ENCODE data around the gene KMT2D. TPM values are rescaled to one million over a fixed set of nuclear protein-coding genes. Genes with fewer than 3 reads are reported as not detected.

The KMT2D gene
- total and polyA plus RNA-seq, 10 of the 15 experiments (the other 5 are each of a cell fraction or from before 2014, with no cell fraction given) = 0.51 to 71.5 (median 10.4) TPM

- TF ChIP-seq CTCF (IDR thresholded peaks at IDR 0.05 in 2 of 3, conservative IDR thresholded peaks at IDR 0.05 in 1 of 3; ENCODE audit: control insufficient read depth in 2 of 3, extremely low read depth in 1 of 3, insufficient read depth in 1 of 3, low read depth in 3 of 3, low read length in 3 of 3) (peak; percentile 57 to 71 (median 68)), PAX5 (IDR thresholded peaks at IDR 0.05; ENCODE audit: borderline replicate concordance, low read depth, low read length) (no peak), IKZF2 (IDR thresholded peaks at IDR 0.05) (peak; percentile 65 to 69), CBX5 (IDR thresholded peaks at IDR 0.05; ENCODE audit: low read depth) (peak; percentile 56; the same call in 1 of the 2 replicates), TCF3 (IDR thresholded peaks at IDR 0.05; ENCODE audit: borderline replicate concordance, insufficient read depth, low read depth, low read length) (0 out of 2 replicates have a peak, but pooled peaks have one; percentile 24), IKZF1 (conservative IDR thresholded peaks at IDR 0.05) (peak; percentile 85), SMAD1 (IDR thresholded peaks at IDR 0.05; ENCODE audit: low read depth, partially characterized antibody) (peak; percentile 49), POLR2A (IDR thresholded peaks at IDR 0.05; ENCODE audit: low read depth, low read length) (peak; percentile 90), MXI1 (IDR thresholded peaks at IDR 0.05; ENCODE audit: low read depth, low read length) (peak; percentile 71), HCFC1 (IDR thresholded peaks at IDR 0.05; ENCODE audit: low read length) (peak; percentile 52), NRF1 (conservative IDR thresholded peaks at IDR 0.05; ENCODE audit: low read depth, low read length) (no peak), ZNF274 (IDR thresholded peaks at IDR 0.05; ENCODE audit: insufficient read depth, insufficient read length) (no peak), IRF4 (IDR thresholded peaks at IDR 0.05; ENCODE audit: low read depth, low read length) (no peak), CHD1 (IDR thresholded peaks at IDR 0.05; ENCODE audit: low read depth, low read length) (no peak), ZNF207 (IDR thresholded peaks at IDR 0.05; ENCODE audit: borderline replicate concordance) (peak; percentile 41), EED (IDR thresholded peaks at IDR 0.05; ENCODE audit: low read depth) (peak; percentile 52; the same call in 1 of the 2 replicates), ZNF384 (IDR thresholded peaks at IDR 0.05; ENCODE audit: borderline replicate concordance, low read depth, low read length) (0 out of 2 replicates have a peak, but pooled peaks have one; percentile 47), MYB (IDR thresholded peaks at IDR 0.05; ENCODE audit: borderline replicate concordance, low read depth, low read length) (no peak), CUX1 (IDR thresholded peaks at IDR 0.05; ENCODE audit: insufficient replicate concordance, low read depth, low read length) (no peak), RUNX3 (IDR thresholded peaks at IDR 0.05; ENCODE audit: low read length) (peak; percentile 77), SPI1 (IDR thresholded peaks at IDR 0.05; ENCODE audit: borderline replicate concordance, insufficient read depth, low read depth, low read length) (peak; percentile 50), HDAC2 (IDR thresholded peaks at IDR 0.05) (0 out of 2 replicates have a peak, but pooled peaks have one; percentile 19), RBBP5 (conservative IDR thresholded peaks at IDR 0.05) (no peak), BMI1 (IDR thresholded peaks at IDR 0.05; ENCODE audit: borderline replicate concordance) (0 out of 2 replicates have a peak, but pooled peaks have one; percentile 13), YY1 (IDR thresholded peaks at IDR 0.05; ENCODE audit: low read depth, low read length) (peak; percentile 91)
Observed at GRCh38 chr12:49018261-49019119, 42.1 kb downstream of the KMT2D start, which contains the start of gene PRKAG1 (continued).

Measured in GM12878 (cell line).